HL-60 (cell line): Measurements from ENCODE around the gene KLF3.

ENCODE experiments used
- CTCF ChIP-seq: IDR thresholded peaks from one replicate; pipeline ENCODE4 v1.5.1; 2011; ENCODE audit warnings: low read length, control low read depth, inconsistent platforms; ENCODE audit not compliant: insufficient read depth
- GABPA ChIP-seq: IDR thresholded peaks from 2 replicates; pipeline ENCODE4 v1.6.1; 2012; ENCODE audit warnings: low read depth
- TF ChIP-seq, protein P1 (sequence below): IDR thresholded peaks from 2 replicates; pipeline ENCODE4 v1.6.1; 2012; ENCODE audit warnings: low read depth; ENCODE audit not compliant: insufficient replicate concordance

DNA sequence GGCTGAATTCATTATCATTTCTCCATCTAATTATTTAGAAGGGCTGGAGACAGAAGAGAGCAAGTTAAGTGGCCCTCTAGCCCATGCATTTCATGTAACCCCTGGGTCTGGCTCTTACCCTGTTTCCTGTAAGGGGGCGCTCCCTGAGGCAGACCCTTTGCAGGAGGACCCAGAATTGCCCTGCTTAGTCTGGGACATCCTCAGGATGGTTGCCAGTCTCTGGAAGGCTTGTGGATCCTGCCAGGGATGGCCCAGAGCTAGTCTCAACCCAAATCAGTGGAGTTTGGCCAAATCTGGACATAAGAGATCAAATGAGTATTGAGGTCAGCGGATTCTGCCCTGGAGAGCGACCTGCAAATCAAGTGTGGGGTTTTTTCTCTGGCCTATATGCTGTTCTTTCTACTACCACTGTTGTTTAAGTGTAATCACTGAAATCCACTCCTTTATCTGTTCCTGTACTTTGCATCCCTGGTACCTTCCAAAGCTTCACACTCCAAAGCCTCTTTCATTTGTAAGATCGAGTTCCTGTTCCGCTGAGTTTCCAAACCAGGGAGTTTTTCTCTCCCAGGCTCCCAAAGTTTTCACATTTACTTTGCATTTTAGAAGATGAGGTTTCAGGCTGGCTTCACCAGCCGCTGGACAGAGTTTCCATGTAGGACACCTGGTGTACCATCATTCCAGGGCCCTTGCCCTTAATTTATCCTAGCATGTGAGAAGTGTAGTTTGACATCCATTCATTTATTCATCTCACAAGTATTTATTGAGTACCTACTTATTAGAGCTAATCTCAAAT is 6.3 kb downstream of the KLF3 start:
- TF ChIP-seq CTCF (no peak), GABPA (no peak)
- TF ChIP-seq, protein P1, sequence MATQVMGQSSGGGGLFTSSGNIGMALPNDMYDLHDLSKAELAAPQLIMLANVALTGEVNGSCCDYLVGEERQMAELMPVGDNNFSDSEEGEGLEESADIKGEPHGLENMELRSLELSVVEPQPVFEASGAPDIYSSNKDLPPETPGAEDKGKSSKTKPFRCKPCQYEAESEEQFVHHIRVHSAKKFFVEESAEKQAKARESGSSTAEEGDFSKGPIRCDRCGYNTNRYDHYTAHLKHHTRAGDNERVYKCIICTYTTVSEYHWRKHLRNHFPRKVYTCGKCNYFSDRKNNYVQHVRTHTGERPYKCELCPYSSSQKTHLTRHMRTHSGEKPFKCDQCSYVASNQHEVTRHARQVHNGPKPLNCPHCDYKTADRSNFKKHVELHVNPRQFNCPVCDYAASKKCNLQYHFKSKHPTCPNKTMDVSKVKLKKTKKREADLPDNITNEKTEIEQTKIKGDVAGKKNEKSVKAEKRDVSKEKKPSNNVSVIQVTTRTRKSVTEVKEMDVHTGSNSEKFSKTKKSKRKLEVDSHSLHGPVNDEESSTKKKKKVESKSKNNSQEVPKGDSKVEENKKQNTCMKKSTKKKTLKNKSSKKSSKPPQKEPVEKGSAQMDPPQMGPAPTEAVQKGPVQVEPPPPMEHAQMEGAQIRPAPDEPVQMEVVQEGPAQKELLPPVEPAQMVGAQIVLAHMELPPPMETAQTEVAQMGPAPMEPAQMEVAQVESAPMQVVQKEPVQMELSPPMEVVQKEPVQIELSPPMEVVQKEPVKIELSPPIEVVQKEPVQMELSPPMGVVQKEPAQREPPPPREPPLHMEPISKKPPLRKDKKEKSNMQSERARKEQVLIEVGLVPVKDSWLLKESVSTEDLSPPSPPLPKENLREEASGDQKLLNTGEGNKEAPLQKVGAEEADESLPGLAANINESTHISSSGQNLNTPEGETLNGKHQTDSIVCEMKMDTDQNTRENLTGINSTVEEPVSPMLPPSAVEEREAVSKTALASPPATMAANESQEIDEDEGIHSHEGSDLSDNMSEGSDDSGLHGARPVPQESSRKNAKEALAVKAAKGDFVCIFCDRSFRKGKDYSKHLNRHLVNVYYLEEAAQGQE: no peak
